GM23248 (cell line): Measurements from ENCODE around the gene PPIL4. TPM values are rescaled to one million over a fixed set of nuclear protein-coding genes. Genes with fewer than 3 reads are reported as not detected.
A peak's percentile ranks its signal among the peaks of the same experiment; 100 is the strongest.

Experiments used
- DNase-seq: peaks from one replicate; pipeline ENCODE4 v3.0.0-alpha.2; 2015
- H2AFZ ChIP-seq: fragments of 200-600 bp; sonication (generic); 2 replicates; pipeline ENCODE4 v1.6.1; 2016; ENCODE audit warnings: antibody characterized with exemption
- H3F3A ChIP-seq: fragments of 200-600 bp; sonication (generic); 2 replicates; pipeline ENCODE4 v1.6.1; 2016; ENCODE audit warnings: mild to moderate bottlenecking, antibody characterized with exemption, mixed run types; ENCODE audit not compliant: insufficient read depth
- H3K27ac ChIP-seq: fragments of 200-600 bp; sonication (generic); 2 replicates; pipeline ENCODE4 v1.5.1; 2016; ENCODE audit warnings: mild to moderate bottlenecking
- H3K27me3 ChIP-seq: fragments of 200-600 bp; sonication (generic); replicated peaks from 2 replicates; pipeline ENCODE4 v1.6.1; 2016; ENCODE audit warnings: mild to moderate bottlenecking; ENCODE audit not compliant: insufficient read depth
- H3K36me3 ChIP-seq: fragments of 200-600 bp; sonication (generic); 2 replicates; pipeline ENCODE4 v1.6.1; 2016; ENCODE audit warnings: low read depth, mild to moderate bottlenecking
- H3K4me1 ChIP-seq: fragments of 200-600 bp; sonication (generic); 2 replicates; pipeline ENCODE4 v1.6.1; 2016; ENCODE audit warnings: mild to moderate bottlenecking; ENCODE audit not compliant: insufficient read depth
- H3K4me2 ChIP-seq: fragments of 200-600 bp; sonication (generic); one replicate; pipeline ENCODE4 v1.6.1; 2016; ENCODE audit warnings: mild to moderate bottlenecking; ENCODE audit not compliant: unreplicated experiment
- H3K4me3 ChIP-seq: fragments of 200-600 bp; sonication (generic); 2 replicates; pipeline ENCODE4 v1.5.1; 2016; ENCODE audit warnings: mild to moderate bottlenecking
- H3K79me2 ChIP-seq: fragments of 200-600 bp; sonication (generic); 2 replicates; pipeline ENCODE4 v1.6.1; 2016; ENCODE audit warnings: mild to moderate bottlenecking; ENCODE audit not compliant: insufficient read depth
- H3K9ac ChIP-seq: fragments of 200-600 bp; sonication (generic); 2 replicates; pipeline ENCODE4 v1.6.1; 2016; ENCODE audit warnings: mild to moderate bottlenecking
- H3K9me2 ChIP-seq: fragments of 200-600 bp; sonication (generic); 2 replicates; pipeline ENCODE4 v1.6.1; 2016; ENCODE audit warnings: mixed run types, mild to moderate bottlenecking, moderate library complexity; ENCODE audit not compliant: insufficient read depth
- H3K9me3 ChIP-seq: fragments of 200-600 bp; sonication (generic); one replicate; pipeline ENCODE4 v1.6.1; 2017; ENCODE audit warnings: low read depth
- H4K20me1 ChIP-seq: fragments of 200-600 bp; sonication (generic); 2 replicates; pipeline ENCODE4 v1.6.0; 2016; ENCODE audit not compliant: insufficient read depth
- EZH2 ChIP-seq: fragments of 200-600 bp; sonication (generic); IDR thresholded peaks from 2 replicates; pipeline ENCODE4 v1.6.1; 2018; ENCODE audit warnings: antibody characterized with exemption, mild to moderate bottlenecking; ENCODE audit not compliant: insufficient read depth, poor library complexity, severe bottlenecking
- EZH2phosphoT487 ChIP-seq: fragments of 200-600 bp; sonication (generic); IDR thresholded peaks from 2 replicates; pipeline ENCODE4 v1.6.1; 2018; ENCODE audit warnings: antibody characterized with exemption, moderate library complexity, mild to moderate bottlenecking, low read depth; ENCODE audit not compliant: insufficient read depth
- WGBS, 2 experiments: methylation state at CpG; one replicate each; pipeline ENCODE4 v1.1.6; 2015 to 2017; ENCODE audit warnings: low lambda C conversion rate in 2 of 2, low coverage in 1 of 2; ENCODE audit errors: missing lambda C conversion rate in 2 of 2; 5-methylcytosine and 5-hydroxymethylcytosine counted together
- in situ Hi-C: fragments of 300-500 bp; cut with MboI; formaldehyde crosslinking; loops from 2 replicates; pipeline ENCODE4 v1.15.0; 2020
- polyA plus RNA-seq: library from polyadenylated mRNA; unstranded; fragments of >200 nt; fragmentation: Nextera tagmentation; extraction: Ambion mirVana; gene quantifications from 2 replicates; pipeline ENCODE4 v1.2.1, GENCODE V29; 2016
- total RNA-seq: library from RNA; depleted of rRNA; stranded (reverse); fragments of >200 nt; shearing (Covaris generic); gene quantifications from 2 replicates; pipeline ENCODE4 v1.2.3, GENCODE V29; 2014

PPIL4 gene
- total and polyA plus RNA-seq, 2 experiments from 2014 or later: 32.2 to 43.0 TPM

DNA sequence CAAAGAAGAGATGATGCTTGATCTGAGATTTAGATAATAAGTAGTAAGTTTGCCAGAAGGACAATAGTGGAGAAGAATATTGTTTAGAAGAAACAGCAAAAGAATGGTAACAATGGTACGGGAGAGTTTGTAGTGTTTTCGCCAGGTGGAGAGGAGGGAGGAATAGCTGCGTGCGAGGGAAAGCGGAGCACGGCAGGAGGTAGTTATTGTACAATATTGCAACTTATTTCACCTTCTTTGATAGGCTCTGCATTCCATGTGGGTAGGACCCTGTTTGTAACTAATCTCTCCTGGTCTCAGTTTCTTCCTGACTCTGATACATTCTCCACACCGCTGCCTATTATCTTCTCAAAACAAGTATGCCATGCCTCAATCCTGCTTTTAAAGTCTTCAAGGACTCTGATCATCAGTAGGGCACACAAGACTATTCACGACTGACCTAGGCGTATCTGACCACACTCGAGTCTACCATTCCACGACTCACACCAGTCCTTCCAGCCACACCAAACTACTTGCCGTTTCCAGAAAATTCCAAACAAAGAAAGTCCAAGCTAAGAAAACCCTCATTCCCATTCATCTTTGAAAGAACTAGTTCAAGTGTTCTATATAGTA, 1.1 kb downstream of the PPIL4 start:
- no peak for TF ChIP-seq EZH2
- no peak for TF ChIP-seq EZH2phosphoT487
- peak overlapping the region; percentile 99 for H3K27ac ChIP-seq

DNA sequence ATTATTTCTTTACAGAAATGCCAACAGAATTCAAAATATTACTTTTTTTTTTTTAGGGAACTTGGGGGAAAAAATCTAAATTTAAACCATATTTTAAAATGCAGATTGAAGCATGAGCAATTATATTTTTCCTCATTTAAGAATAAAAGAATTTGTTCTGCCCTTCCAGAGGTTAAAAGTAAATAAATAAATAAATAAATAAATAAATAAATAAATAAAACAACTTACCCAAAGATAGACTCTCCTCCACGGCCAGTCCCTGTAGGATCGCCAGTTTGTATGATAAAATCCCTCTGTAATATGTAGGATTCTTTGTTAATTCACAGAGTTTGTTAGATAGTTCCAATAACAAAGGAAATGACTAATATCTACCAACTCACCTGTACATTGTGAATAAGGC, 4.7 kb downstream of the PPIL4 start:
- H3K79me2 ChIP-seq: peaks cover 91% of the 10 kb centered on the region
- in situ Hi-C loops: no loop called here
- no peaks in the 10 kb centered on the region; the same call in 1 of the 2 replicates for H4K20me1 ChIP-seq
- H3K4me3 ChIP-seq: no peak overlapping the region
- TF ChIP-seq EZH2phosphoT487 (no peak), EZH2 (no peak)
- H3K36me3 ChIP-seq: peaks cover 14% of the 10 kb centered on the region; the same call in 1 of the 2 replicates
- H3K4me1 ChIP-seq: peaks cover 25% of the 10 kb centered on the region
- H3K27me3 ChIP-seq: no peaks in the 10 kb centered on the region
- H3K9ac ChIP-seq: no peak overlapping the region
- H2AFZ ChIP-seq: no peak overlapping the region
- H3F3A ChIP-seq: peaks cover 5% of the 10 kb centered on the region; the same call in 1 of the 2 replicates
- DNase-seq: no peak
- no peaks in the 10 kb centered on the region for H3K9me2 ChIP-seq
- H3K4me2 ChIP-seq: no peak overlapping the region
- H3K9me3 ChIP-seq: no peaks in the 10 kb centered on the region
- WGBS, 2 experiments: 95 to 97% methylated on average over 2 of the region's 2 CpGs
- H3K27ac ChIP-seq: no peak overlapping the region

More for the DNA sequence above, 1.1 kb downstream of the PPIL4 start:
- peaks cover 6% of the 10 kb centered on the region; the same call in 1 of the 2 replicates for H3K36me3 ChIP-seq
- peak overlapping the region; percentile 77 for H2AFZ ChIP-seq
- DNase-seq: no peak
- H3F3A ChIP-seq: peaks cover 12% of the 10 kb centered on the region
- H3K9ac ChIP-seq: peak overlapping the region; percentile 100
- WGBS, 2 experiments: 24 to 25% methylated on average over 12 of the region's 12 CpGs
- H3K4me1 ChIP-seq: peaks cover 29% of the 10 kb centered on the region
- H3K4me3 ChIP-seq: peak overlapping the region; percentile 98
- H3K9me2 ChIP-seq: no peaks in the 10 kb centered on the region
- H3K79me2 ChIP-seq: peaks cover 60% of the 10 kb centered on the region
- H3K4me2 ChIP-seq: peak overlapping the region; percentile 91
- in situ Hi-C loops: no loop called here
- H4K20me1 ChIP-seq: no peaks in the 10 kb centered on the region; the same call in 1 of the 2 replicates
- H3K9me3 ChIP-seq: no peaks in the 10 kb centered on the region
- no peaks in the 10 kb centered on the region for H3K27me3 ChIP-seq

- Histone ChIP-seq H3K9me2 (no peaks in the 10 kb centered on the region), H3F3A (no peaks in the 10 kb centered on the region), H4K20me1 (no peaks in the 10 kb centered on the region), H3K27me3 (no peaks in the 10 kb centered on the region), H3K4me3 (no peak overlapping the region), H3K79me2 (peaks cover 69% of the 10 kb centered on the region), H3K4me1 (no peaks in the 10 kb centered on the region), H3K9me3 (no peaks in the 10 kb centered on the region), H3K9ac (no peak overlapping the region), H3K36me3 (peaks cover 56% of the 10 kb centered on the region), H3K4me2 (no peak overlapping the region), H3K27ac (no peak overlapping the region), H2AFZ (no peak overlapping the region)
- no peak for DNase-seq
- in situ Hi-C loops: no loop called here
- TF ChIP-seq EZH2: no peak
- TF ChIP-seq EZH2phosphoT487: no peak
- 98 to 100% methylated on average over 1 of the region's 1 CpG for WGBS, 2 experiments
These were observed 11.1 kb downstream of the PPIL4 start for GRCh38 chr6:149534742-149535141.

DNA sequence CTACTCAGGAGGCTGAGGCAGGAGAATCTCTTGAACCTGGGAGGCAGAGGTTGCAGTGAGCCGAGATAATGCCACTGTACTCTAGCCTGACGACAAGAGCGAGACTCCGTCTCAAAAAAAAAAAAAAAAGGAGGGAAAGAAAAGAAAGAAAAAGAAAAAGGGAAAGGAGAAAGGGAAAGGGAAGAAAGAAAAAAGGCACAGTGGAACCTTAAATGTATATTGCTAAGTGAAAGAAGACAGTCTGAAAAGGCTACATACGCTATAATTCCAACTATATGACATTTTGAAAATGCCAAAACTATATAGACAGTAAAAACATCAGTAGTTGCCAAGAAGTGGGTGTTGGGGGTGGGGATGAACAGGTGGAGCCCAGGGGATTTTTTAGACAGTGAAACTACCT, 16.2 kb downstream of the PPIL4 start:
- Histone ChIP-seq H3K4me1 (no peaks in the 10 kb centered on the region), H3K79me2 (peaks cover 60% of the 10 kb centered on the region), H3K9ac (no peak overlapping the region), H3K9me2 (no peaks in the 10 kb centered on the region), H3K36me3 (peaks cover 74% of the 10 kb centered on the region), H3K9me3 (no peaks in the 10 kb centered on the region), H3F3A (peaks cover 8% of the 10 kb centered on the region; the same call in 1 of the 2 replicates), H2AFZ (no peak overlapping the region), H3K4me3 (no peak overlapping the region), H3K4me2 (no peak overlapping the region), H4K20me1 (no peaks in the 10 kb centered on the region), H3K27me3 (no peaks in the 10 kb centered on the region), H3K27ac (no peak overlapping the region)
- no peak for DNase-seq
- WGBS, 2 experiments: 93 to 94% methylated on average over 5 of the region's 5 CpGs
- no peak for TF ChIP-seq EZH2phosphoT487
- TF ChIP-seq EZH2: no peak
- in situ Hi-C loops: no loop called here
